IMR-90 (cell line): ENCODE measurements around the gene AKAP13. TPM values are rescaled to one million over a fixed set of nuclear protein-coding genes. Genes with fewer than 3 reads are reported as not detected.

ENCODE experiments used
- ATAC-seq: fragments of 200-7000 bp; cut with Tn5 transposase; 2 replicates; pipeline ENCODE4 v1.9.1; 2020; ENCODE audit warnings: low read depth, mild to moderate bottlenecking, moderate library complexity
- BruUV-seq: library from RNA; stranded (reverse); fragments of 400-500 nt; replicated peaks from 2 replicates; lab custom pipeline; 2021; lab: Mats Ljungman, UMichigan
- CTCF ChIA-PET: fragments of 300-600 bp; formaldehyde crosslinking; extraction: SDS; loops from one replicate; lab custom pipeline; 2021; ENCODE audit warnings: antibody characterized with exemption; lab: Yijun Ruan, JAX
- POLR2A ChIA-PET: fragments of 300-600 bp; sonication (Branson Sonifier 250); formaldehyde crosslinking; loops from one replicate; lab custom pipeline; 2022; ENCODE audit warnings: antibody characterized with exemption; ENCODE audit not compliant: unreplicated experiment; lab: Charles Lee
- DNase-seq: peaks from one replicate; pipeline ENCODE4 v3.0.0; 2013
- H2AFZ ChIP-seq: replicated peaks from 2 replicates; pipeline ENCODE3; 2013; ENCODE audit warnings: low read length, mild to moderate bottlenecking; ENCODE audit not compliant: poor library complexity
- H2AK5ac ChIP-seq: 2 replicates; pipeline ENCODE4 v1.6.1; 2013; ENCODE audit warnings: low read depth, low read length, inconsistent platforms
- H2AK9ac ChIP-seq: replicated peaks from 2 replicates; pipeline ENCODE3; 2013; ENCODE audit warnings: mild to moderate bottlenecking, low read depth, low read length, moderate library complexity; ENCODE audit not compliant: poor library complexity
- H2BK120ac ChIP-seq: 2 replicates; pipeline ENCODE4 v1.6.1; 2013; ENCODE audit warnings: low read depth, low read length, inconsistent platforms
- H2BK15ac ChIP-seq: 3 replicates; pipeline ENCODE4 v1.6.1; 2013; ENCODE audit warnings: low read depth, low read length, inconsistent platforms
- H2BK20ac ChIP-seq: 2 replicates; pipeline ENCODE4 v1.6.1; 2013; ENCODE audit warnings: low read depth, mild to moderate bottlenecking, inconsistent platforms, low read length, moderate library complexity
- H2BK5ac ChIP-seq: 2 replicates; pipeline ENCODE4 v1.6.1; 2013; ENCODE audit warnings: mild to moderate bottlenecking, low read depth, low read length, inconsistent platforms; ENCODE audit not compliant: poor library complexity, severe bottlenecking
- H3K14ac ChIP-seq: replicated peaks from 2 replicates; pipeline ENCODE4 v1.6.1; 2013; ENCODE audit warnings: low read depth, low read length, inconsistent platforms
- H3K18ac ChIP-seq: 2 replicates; pipeline ENCODE4 v1.6.1; 2013; ENCODE audit warnings: low read depth, low read length, control low read depth
- H3K23ac ChIP-seq: 2 replicates; pipeline ENCODE4 v1.6.1; 2013; ENCODE audit warnings: low read depth, low read length, inconsistent platforms
- H3K27ac ChIP-seq: 2 replicates; pipeline ENCODE4 v1.5.1; 2013; ENCODE audit warnings: mild to moderate bottlenecking, control low read depth, low read length; ENCODE audit not compliant: insufficient read depth
- H3K27me3 ChIP-seq: 2 replicates; pipeline ENCODE4 v1.6.1; 2013; ENCODE audit warnings: low read length; ENCODE audit not compliant: control insufficient read depth, insufficient read depth
- H3K36me3 ChIP-seq: 2 replicates; pipeline ENCODE4 v1.6.1; 2013; ENCODE audit warnings: low read length, mixed read lengths; ENCODE audit not compliant: control insufficient read depth, insufficient read depth
- H3K4ac ChIP-seq: 2 replicates; pipeline ENCODE4 v1.6.1; 2013; ENCODE audit warnings: low read depth, low read length, inconsistent platforms
- H3K4me1 ChIP-seq: 2 replicates; pipeline ENCODE4 v1.6.1; 2013; ENCODE audit warnings: low read length, mixed read lengths; ENCODE audit not compliant: control insufficient read depth, insufficient read depth
- H3K4me2 ChIP-seq: 2 replicates; pipeline ENCODE4 v1.6.1; 2013; ENCODE audit warnings: low read depth, mild to moderate bottlenecking, control low read depth, low read length, moderate library complexity
- H3K4me3 ChIP-seq: 2 replicates; pipeline ENCODE4 v1.5.1; 2013; ENCODE audit warnings: low read depth, mild to moderate bottlenecking, control low read depth, low read length, moderate library complexity; ENCODE audit not compliant: insufficient read depth
- H3K56ac ChIP-seq: 2 replicates; pipeline ENCODE4 v1.6.1; 2013; ENCODE audit warnings: low read length, inconsistent platforms; ENCODE audit not compliant: insufficient read depth; ENCODE audit errors: extremely low read depth
- H3K79me1 ChIP-seq, 2 experiments: 2 replicates each; pipeline ENCODE4 v1.6.1; 2013; ENCODE audit warnings: low read length in 2 of 2, inconsistent platforms in 1 of 2, low read depth in 1 of 2
- H3K9ac ChIP-seq: 2 replicates; pipeline ENCODE4 v1.6.1; 2013; ENCODE audit warnings: low read depth, low read length, control low read depth
- H3K9me1 ChIP-seq: 2 replicates; pipeline ENCODE4 v1.6.1; 2013; ENCODE audit warnings: low read length, inconsistent platforms; ENCODE audit not compliant: insufficient read depth
- H3K9me3 ChIP-seq: 2 replicates; pipeline ENCODE4 v1.6.1; 2013; ENCODE audit warnings: low read length; ENCODE audit not compliant: control insufficient read depth, insufficient read depth
- H4K20me1 ChIP-seq: 2 replicates; pipeline ENCODE4 v1.6.1; 2013; ENCODE audit warnings: low read length, inconsistent platforms; ENCODE audit not compliant: insufficient read depth
- H4K5ac ChIP-seq: 2 replicates; pipeline ENCODE4 v1.6.1; 2013; ENCODE audit warnings: mild to moderate bottlenecking, low read depth, low read length, control low read depth
- H4K8ac ChIP-seq, 2 experiments: 2 replicates each; pipeline ENCODE4 v1.6.1; 2013; ENCODE audit warnings: low read depth in 2 of 2, low read length in 2 of 2, control low read depth in 1 of 2, inconsistent platforms in 1 of 2
- H4K91ac ChIP-seq: 2 replicates; pipeline ENCODE4 v1.6.1; 2013; ENCODE audit warnings: low read depth, low read length, inconsistent platforms; ENCODE audit not compliant: insufficient read depth
- BHLHE40 ChIP-seq: fragments of 150-350 bp; IDR thresholded peaks from 2 replicates; pipeline ENCODE4 v1.6.1; 2016; ENCODE audit warnings: mild to moderate bottlenecking, low read depth, low read length
- CEBPB ChIP-seq: IDR thresholded peaks from 2 replicates; pipeline ENCODE4 v1.6.1; 2012; ENCODE audit warnings: low read depth, low read length, improper control_type of control experiment
- CHD1 ChIP-seq: IDR thresholded peaks from 2 replicates; pipeline ENCODE4 v1.6.1; 2012; ENCODE audit warnings: low read depth, low read length, improper control_type of control experiment
- FOS ChIP-seq: fragments of 150-350 bp; IDR thresholded peaks from 2 replicates; pipeline ENCODE4 v1.6.1; 2016; ENCODE audit warnings: low read depth, low read length
- MAFK ChIP-seq: IDR thresholded peaks from 2 replicates; pipeline ENCODE4 v1.6.1; 2012; ENCODE audit warnings: low read depth, low read length, improper control_type of control experiment
- MXI1 ChIP-seq: IDR thresholded peaks from 2 replicates; pipeline ENCODE4 v1.6.1; 2012; ENCODE audit warnings: low read depth, mild to moderate bottlenecking, low read length, moderate library complexity, borderline replicate concordance
- NFE2L2 ChIP-seq: fragments of 150-350 bp; IDR thresholded peaks from 2 replicates; pipeline ENCODE4 v1.6.1; 2016; ENCODE audit warnings: low read depth, mild to moderate bottlenecking, low read length
- POLR2A ChIP-seq: IDR thresholded peaks from 2 replicates; pipeline ENCODE4 v1.6.1; 2012; ENCODE audit warnings: mild to moderate bottlenecking, low read depth, low read length
- RAD21 ChIP-seq: IDR thresholded peaks from 2 replicates; pipeline ENCODE4 v1.6.1; 2012; ENCODE audit warnings: low read length, improper control_type of control experiment
- RCOR1 ChIP-seq: IDR thresholded peaks from 2 replicates; pipeline ENCODE4 v1.6.1; 2012; ENCODE audit warnings: mild to moderate bottlenecking, low read length, improper control_type of control experiment; ENCODE audit not compliant: insufficient replicate concordance
- SMC3 ChIP-seq: fragments of 150-350 bp; IDR thresholded peaks from 2 replicates; pipeline ENCODE4 v1.6.1; 2016; ENCODE audit warnings: low read depth, mild to moderate bottlenecking, antibody characterized with exemption, low read length, moderate library complexity
- WGBS, 2 experiments: methylation state at CpG; one replicate each; pipeline versions ENCODE4 v1.1.5 to v1.1.7; 2013; ENCODE audit warnings: missing lambda C conversion rate in 2 of 2; ENCODE audit not compliant: insufficient read length in 1 of 2; ENCODE audit errors: extremely low coverage in 2 of 2; 5-methylcytosine and 5-hydroxymethylcytosine counted together
- dilution Hi-C: fragments of 300-500 bp; cut with HindIII; formaldehyde crosslinking; loops from one replicate; pipeline ENCODE4 v1.14.3; 2018; ENCODE audit warnings: low sequenced_read_pairs; ENCODE audit not compliant: unreplicated experiment
- in situ Hi-C: fragments of 300-500 bp; cut with MboI; formaldehyde crosslinking; loops from 3 replicates; pipeline ENCODE4 v1.14.3; 2019; ENCODE audit warnings: low sequenced_read_pairs, inconsistent platforms, mixed read lengths
- intact Hi-C: fragments of 100-400 bp; cut with micrococcal nuclease; formaldehyde crosslinking; loops from 2 replicates; pipeline ENCODE4 v1.10.0; 2022
- polyA plus RNA-seq, 3 experiments: library from polyadenylated mRNA; depleted of rRNA; stranded (reverse); fragments of >200 nt; gene quantifications; 2 replicates each; pipeline ENCODE4 v1.2.3, GENCODE V29; 2012; ENCODE audit warnings: low replicate concordance in 1 of 3
- total RNA-seq: library from RNA; depleted of rRNA; stranded (reverse); fragments of >200 nt; gene quantifications from 2 replicates; pipeline ENCODE4 v1.2.3, GENCODE V29; 2012
- TF ChIP-seq, protein P1 (sequence below): conservative IDR thresholded peaks from 2 replicates; pipeline ENCODE4 v1.5.1; 2012; ENCODE audit warnings: mild to moderate bottlenecking, low read depth, low read length, improper control_type of control experiment
- TF ChIP-seq, protein P2 (sequence below): fragments of 150-350 bp; IDR thresholded peaks from 2 replicates; pipeline ENCODE4 v1.6.1; 2017; ENCODE audit warnings: mild to moderate bottlenecking, antibody characterized with exemption, low read length, low read depth

Gene AKAP13
- total and polyA plus RNA-seq, 2 of the 4 experiments (the other 2 are of a cell fraction): 10.4 to 46.4 TPM

DNA sequence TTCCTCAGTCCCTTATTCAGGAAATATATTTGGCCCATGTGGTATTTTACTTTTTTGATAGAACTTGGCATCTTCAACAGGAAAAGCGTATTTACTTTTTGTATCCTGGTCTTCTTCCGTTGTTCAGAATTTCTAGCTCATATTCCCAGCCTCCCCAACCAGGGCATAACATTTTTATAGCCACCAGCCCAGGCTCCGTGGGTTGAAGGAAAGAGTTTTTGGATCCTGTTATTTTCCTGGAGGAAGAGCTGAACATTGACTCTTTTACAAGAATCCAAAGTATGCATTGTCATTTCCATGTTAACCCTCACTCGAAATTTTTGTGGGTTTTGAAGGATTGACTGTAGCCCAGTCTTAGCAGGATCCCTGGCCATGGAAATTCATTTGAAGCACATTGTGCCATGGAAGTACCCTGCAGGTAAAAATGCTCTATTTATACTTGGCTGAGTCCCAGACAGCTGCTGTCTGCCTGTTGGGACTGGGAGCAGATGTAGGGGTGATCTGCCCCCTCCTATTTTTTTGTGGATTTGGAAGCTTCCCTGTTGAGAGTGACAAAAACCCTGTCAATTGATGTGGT lies 98.8 kb downstream of the AKAP13 start (continued):
- TF ChIP-seq RAD21 (no peak), FOS (no peak)

DNA sequence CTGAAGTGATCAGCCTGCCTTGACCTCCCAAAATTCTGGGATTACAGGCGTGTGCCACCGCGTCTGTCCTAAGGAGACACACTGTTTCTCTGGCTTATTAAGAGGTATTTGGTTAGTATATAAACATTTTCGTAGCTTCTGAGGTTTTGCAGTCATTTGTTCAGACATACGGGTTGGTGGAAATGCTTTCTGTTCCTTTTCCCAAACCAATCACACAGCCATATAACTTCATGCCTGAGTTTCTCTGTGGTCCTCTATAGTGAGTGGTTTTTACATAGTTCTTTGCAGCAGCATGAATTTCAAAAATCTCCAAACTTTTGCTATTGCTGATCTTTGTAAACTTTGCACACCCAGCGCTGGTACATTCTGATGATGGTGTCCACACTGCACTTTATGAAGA lies 100.5 kb downstream of the AKAP13 start:
- intact Hi-C loops (loop anchor here (5.0 to 10.0 kb wide), 4 partner anchors 99 to 224 kb away; partner anchors contain the start of gene AKAP13), dilution Hi-C loops (no loop called here), in situ Hi-C loops (loop anchor here (10.0 kb wide), 1 partner anchor 354 kb away; no protein-coding TSS in a partner anchor)
- H3K9me3 ChIP-seq: no peaks in the 10 kb centered on the region
- H4K8ac ChIP-seq: peak overlapping the region in 1 of 2 experiments; percentile 18; a peak in 1 of 4 replicates
- H2AK5ac ChIP-seq: no peak overlapping the region
- peaks cover 15% of the 10 kb centered on the region for H3K9me1 ChIP-seq
- no peak overlapping the region for H3K14ac ChIP-seq
- no peak overlapping the region for H3K4ac ChIP-seq
- H2BK15ac ChIP-seq: no peak overlapping the region; the same call in 2 of the 3 replicates
- H4K91ac ChIP-seq: no peak overlapping the region
- no TSS peak for BruUV-seq
- H3K4me3 ChIP-seq: no peak overlapping the region
- no peak overlapping the region for H3K56ac ChIP-seq
- no peak overlapping the region for H3K23ac ChIP-seq
- peaks cover 3% of the 10 kb centered on the region; the same call in 1 of the 2 replicates for H4K20me1 ChIP-seq
- H2AFZ ChIP-seq: no peak overlapping the region
- no peak overlapping the region; the same call in 1 of the 2 replicates for H4K5ac ChIP-seq
- no peak overlapping the region for H3K4me2 ChIP-seq
- no peak for TF ChIP-seq MXI1
- TF ChIP-seq RAD21: no peak
- TF ChIP-seq, protein P1, sequence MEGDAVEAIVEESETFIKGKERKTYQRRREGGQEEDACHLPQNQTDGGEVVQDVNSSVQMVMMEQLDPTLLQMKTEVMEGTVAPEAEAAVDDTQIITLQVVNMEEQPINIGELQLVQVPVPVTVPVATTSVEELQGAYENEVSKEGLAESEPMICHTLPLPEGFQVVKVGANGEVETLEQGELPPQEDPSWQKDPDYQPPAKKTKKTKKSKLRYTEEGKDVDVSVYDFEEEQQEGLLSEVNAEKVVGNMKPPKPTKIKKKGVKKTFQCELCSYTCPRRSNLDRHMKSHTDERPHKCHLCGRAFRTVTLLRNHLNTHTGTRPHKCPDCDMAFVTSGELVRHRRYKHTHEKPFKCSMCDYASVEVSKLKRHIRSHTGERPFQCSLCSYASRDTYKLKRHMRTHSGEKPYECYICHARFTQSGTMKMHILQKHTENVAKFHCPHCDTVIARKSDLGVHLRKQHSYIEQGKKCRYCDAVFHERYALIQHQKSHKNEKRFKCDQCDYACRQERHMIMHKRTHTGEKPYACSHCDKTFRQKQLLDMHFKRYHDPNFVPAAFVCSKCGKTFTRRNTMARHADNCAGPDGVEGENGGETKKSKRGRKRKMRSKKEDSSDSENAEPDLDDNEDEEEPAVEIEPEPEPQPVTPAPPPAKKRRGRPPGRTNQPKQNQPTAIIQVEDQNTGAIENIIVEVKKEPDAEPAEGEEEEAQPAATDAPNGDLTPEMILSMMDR: no peak
- TF ChIP-seq CEBPB: no peak
- TF ChIP-seq, protein P2, sequence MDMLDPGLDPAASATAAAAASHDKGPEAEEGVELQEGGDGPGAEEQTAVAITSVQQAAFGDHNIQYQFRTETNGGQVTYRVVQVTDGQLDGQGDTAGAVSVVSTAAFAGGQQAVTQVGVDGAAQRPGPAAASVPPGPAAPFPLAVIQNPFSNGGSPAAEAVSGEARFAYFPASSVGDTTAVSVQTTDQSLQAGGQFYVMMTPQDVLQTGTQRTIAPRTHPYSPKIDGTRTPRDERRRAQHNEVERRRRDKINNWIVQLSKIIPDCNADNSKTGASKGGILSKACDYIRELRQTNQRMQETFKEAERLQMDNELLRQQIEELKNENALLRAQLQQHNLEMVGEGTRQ: no peak
- TF ChIP-seq NFE2L2: no peak
- no peak for TF ChIP-seq RCOR1
- TF ChIP-seq CHD1: no peak
- TF ChIP-seq SMC3: no peak
- no peak for TF ChIP-seq MAFK
- TF ChIP-seq BHLHE40: no peak
- TF ChIP-seq POLR2A: no peak
- no peak overlapping the region for H3K27ac ChIP-seq
- ATAC-seq: no peak
- DNase-seq: no peak
- no CpG with 5 or more reads among the region's 6 CpGs for WGBS, 2 experiments
- H3K79me1 ChIP-seq: peaks cover 34 to 69% of the 10 kb centered on the region in 2 experiments
- no peak overlapping the region for H2BK20ac ChIP-seq
- CTCF ChIA-PET: no interaction called here
- H2AK9ac ChIP-seq: no peak overlapping the region
- H2BK120ac ChIP-seq: 0 out of 2 replicates have a peak overlapping the region, but pooled peaks have one; percentile 56
- no peak overlapping the region for H3K18ac ChIP-seq
- H3K4me1 ChIP-seq: peaks cover 13% of the 10 kb centered on the region
- no peaks in the 10 kb centered on the region for H3K36me3 ChIP-seq
- POLR2A ChIA-PET: no interaction called here
- no peak overlapping the region for H2BK5ac ChIP-seq
- H3K27me3 ChIP-seq: no peaks in the 10 kb centered on the region
- H3K9ac ChIP-seq: no peak overlapping the region
